ENCODE data around the gene IL19.

DNA sequence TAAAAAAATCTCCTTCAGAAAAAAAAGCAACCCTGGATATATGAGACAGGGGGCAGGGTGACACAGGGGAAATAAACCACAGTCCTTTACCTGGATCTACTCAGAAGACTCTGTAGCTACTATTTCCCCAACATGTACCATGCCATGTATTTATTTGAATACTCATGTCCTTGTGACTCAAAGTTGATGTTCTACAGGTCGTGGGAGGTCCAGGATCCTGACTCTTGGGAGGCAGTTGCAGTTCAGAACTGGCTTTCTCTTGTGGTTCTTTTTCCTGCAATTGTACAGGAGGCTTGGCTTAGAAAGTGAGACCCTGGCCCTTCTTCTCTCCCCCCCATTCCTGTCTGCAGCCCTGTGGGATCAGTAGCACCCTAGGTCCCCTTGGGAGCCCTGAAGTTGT lies 120.8 kb downstream of the IL19 start:
- TF ChIP-seq CTCF (IDR thresholded peaks at IDR 0.05; ENCODE audit: borderline replicate concordance, extremely low read depth, low read length, poor library complexity, severe bottlenecking) (no peak), EZH2 (IDR thresholded peaks at IDR 0.05; ENCODE audit: borderline replicate concordance, low read depth, low read length, severe bottlenecking) (no peak)
